GM12874 (cell line): ENCODE results near the gene VPS35L.

ENCODE experiments used
- CTCF ChIP-seq: IDR thresholded peaks from 2 replicates; pipeline ENCODE4 v1.5.1; 2011; ENCODE audit warnings: low read depth, mild to moderate bottlenecking, control low read depth, low read length, moderate library complexity; ENCODE audit not compliant: insufficient read depth

The VPS35L gene

GRCh38 chr16:19700319-19700781 is 144.8 kb downstream of the VPS35L start:
- no peak for TF ChIP-seq CTCF

- no peak for TF ChIP-seq CTCF
Observed at GRCh38 chr16:19701091-19701490, 145.6 kb downstream of the VPS35L start.

GRCh38 chr16:19703172-19703889 is 147.8 kb downstream of the VPS35L start:
- no peak for TF ChIP-seq CTCF

GRCh38 chr16:19704321-19705145 is 149.0 kb downstream of the VPS35L start:
- TF ChIP-seq CTCF = no peak

GRCh38 chr16:19705146-19705501 is 149.6 kb downstream of the VPS35L start:
- TF ChIP-seq CTCF = no peak

GRCh38 chr16:19705843-19706242 is 150.3 kb downstream of the VPS35L start:
- no peak for TF ChIP-seq CTCF

- no peak for TF ChIP-seq CTCF
Observed at GRCh38 chr16:19706846-19707245, 151.3 kb downstream of the VPS35L start.
